ACC112 (cell line): ENCODE data around the gene SPAG9.

Experiments
- H2AFZ ChIP-seq: fragments of 200-600 bp; sonication (generic); one replicate; pipeline ENCODE4 v1.6.0; 2017; ENCODE audit warnings: antibody characterized with exemption, low read length; ENCODE audit not compliant: unreplicated experiment
- H3K27ac ChIP-seq: fragments of 200-600 bp; sonication (generic); 2 replicates; pipeline ENCODE4 v1.5.1; 2014; ENCODE audit warnings: low read depth, mild to moderate bottlenecking, antibody characterized with exemption, low read length, moderate library complexity
- H3K27me3 ChIP-seq: fragments of 200-600 bp; sonication (generic); 2 replicates; pipeline ENCODE4 v1.6.1; 2014; ENCODE audit warnings: mild to moderate bottlenecking, antibody characterized with exemption, low read length, moderate library complexity, mixed read lengths; ENCODE audit not compliant: insufficient read depth
- H3K36me3 ChIP-seq: fragments of 200-600 bp; sonication (generic); 2 replicates; pipeline ENCODE4 v1.6.1; 2016; ENCODE audit warnings: mild to moderate bottlenecking, antibody characterized with exemption, low read length, moderate library complexity, mixed read lengths; ENCODE audit not compliant: insufficient read depth
- H3K4me1 ChIP-seq: fragments of 200-600 bp; sonication (generic); one replicate; pipeline ENCODE4 v1.6.1; 2016; ENCODE audit warnings: low read length, mixed read lengths; ENCODE audit not compliant: insufficient read depth, unreplicated experiment, control insufficient read depth
- H3K4me3 ChIP-seq: fragments of 200-600 bp; sonication (generic); 2 replicates; pipeline ENCODE4 v1.5.1; 2014; ENCODE audit warnings: mild to moderate bottlenecking, low read depth, low read length
- H3K79me2 ChIP-seq: fragments of 200-600 bp; sonication (generic); one replicate; pipeline ENCODE4 v1.6.0; 2016; ENCODE audit warnings: low read length; ENCODE audit not compliant: control insufficient read depth, unreplicated experiment, insufficient read depth

SPAG9 gene

GRCh38 chr17:51014129-51014528 is 106.5 kb downstream of the SPAG9 start:
- Histone ChIP-seq H3K27me3 (no peaks in the 10 kb centered on the region), H3K4me3 (no peak overlapping the region), H3K27ac (no peak overlapping the region), H3K4me1 (no peaks in the 10 kb centered on the region), H2AFZ (no peak overlapping the region), H3K79me2 (no peaks in the 10 kb centered on the region), H3K36me3 (peaks cover 8% of the 10 kb centered on the region; the same call in 1 of the 2 replicates)

DNA sequence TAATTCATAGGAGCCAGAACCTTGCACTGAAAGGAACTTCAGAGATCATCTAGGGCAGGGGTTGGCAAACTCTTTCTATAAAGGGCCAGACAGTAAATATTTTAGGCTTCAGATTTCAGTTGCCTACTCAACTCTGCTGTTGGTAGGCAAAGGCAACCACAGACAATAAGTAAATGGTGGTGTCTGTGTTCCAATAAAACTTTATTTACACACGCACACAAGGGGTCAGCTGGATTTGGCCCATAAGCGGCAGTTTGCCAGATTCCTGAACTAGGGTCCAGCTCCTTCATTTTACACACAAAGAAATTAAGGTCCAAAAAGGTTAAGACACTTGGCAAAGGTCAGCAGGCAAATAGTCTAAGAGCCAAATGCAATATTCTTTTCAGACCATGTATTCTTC is 107.3 kb downstream of the SPAG9 start:
- H3K4me3 ChIP-seq, result no peak overlapping the region
- no peaks in the 10 kb centered on the region for H3K27me3 ChIP-seq
- H3K79me2 ChIP-seq, result no peaks in the 10 kb centered on the region
- no peak overlapping the region for H2AFZ ChIP-seq
- H3K36me3 ChIP-seq, result peaks cover 8% of the 10 kb centered on the region; the same call in 1 of the 2 replicates
- H3K27ac ChIP-seq, result no peak overlapping the region
- no peaks in the 10 kb centered on the region for H3K4me1 ChIP-seq

DNA sequence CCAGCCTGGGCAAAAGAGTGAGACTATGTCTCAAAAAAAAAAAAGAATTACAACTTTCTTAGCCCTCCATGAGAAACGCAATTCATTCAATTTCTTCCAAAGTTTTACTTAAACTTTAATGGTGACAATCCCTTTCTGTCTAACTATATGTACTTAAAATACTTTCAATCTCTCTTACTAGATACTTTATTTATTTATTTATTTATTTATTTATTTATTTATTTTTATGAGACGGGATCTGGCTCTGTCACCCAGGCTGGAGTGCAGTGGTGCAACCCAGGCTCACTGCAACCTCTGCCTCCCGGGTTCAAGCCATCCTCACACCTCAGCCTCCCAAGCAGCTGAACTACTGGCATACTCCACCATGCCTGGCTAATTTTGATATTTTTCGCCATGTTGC is 108.1 kb downstream of the SPAG9 start:
- H2AFZ ChIP-seq, result no peak overlapping the region
- no peak overlapping the region for H3K4me3 ChIP-seq
- peaks cover 12% of the 10 kb centered on the region; the same call in 1 of the 2 replicates for H3K36me3 ChIP-seq
- H3K27ac ChIP-seq, result no peak overlapping the region
- no peaks in the 10 kb centered on the region for H3K4me1 ChIP-seq
- no peaks in the 10 kb centered on the region for H3K27me3 ChIP-seq
- H3K79me2 ChIP-seq, result no peaks in the 10 kb centered on the region

GRCh38 chr17:51010173-51010675 is 110.4 kb downstream of the SPAG9 start:
- Histone ChIP-seq H3K27ac (no peak overlapping the region), H3K27me3 (no peaks in the 10 kb centered on the region), H3K79me2 (no peaks in the 10 kb centered on the region), H3K4me3 (no peak overlapping the region), H3K36me3 (peaks cover 12% of the 10 kb centered on the region; the same call in 1 of the 2 replicates), H2AFZ (no peak overlapping the region), H3K4me1 (peaks cover 5% of the 10 kb centered on the region)

GRCh38 chr17:51006601-51007000 is 114.1 kb downstream of the SPAG9 start:
- Histone ChIP-seq H2AFZ (no peak overlapping the region), H3K36me3 (peaks cover 4% of the 10 kb centered on the region; the same call in 1 of the 2 replicates), H3K27ac (no peak overlapping the region), H3K4me1 (peaks cover 5% of the 10 kb centered on the region), H3K27me3 (no peaks in the 10 kb centered on the region), H3K79me2 (no peaks in the 10 kb centered on the region), H3K4me3 (no peak overlapping the region)

GRCh38 chr17:51005768-51006167 is 114.9 kb downstream of the SPAG9 start:
- no peaks in the 10 kb centered on the region for H3K27me3 ChIP-seq
- peaks cover 5% of the 10 kb centered on the region for H3K4me1 ChIP-seq
- peaks cover 4% of the 10 kb centered on the region; the same call in 1 of the 2 replicates for H3K36me3 ChIP-seq
- no peaks in the 10 kb centered on the region for H3K79me2 ChIP-seq
- no peak overlapping the region for H3K4me3 ChIP-seq
- no peak overlapping the region for H2AFZ ChIP-seq
- no peak overlapping the region for H3K27ac ChIP-seq

DNA sequence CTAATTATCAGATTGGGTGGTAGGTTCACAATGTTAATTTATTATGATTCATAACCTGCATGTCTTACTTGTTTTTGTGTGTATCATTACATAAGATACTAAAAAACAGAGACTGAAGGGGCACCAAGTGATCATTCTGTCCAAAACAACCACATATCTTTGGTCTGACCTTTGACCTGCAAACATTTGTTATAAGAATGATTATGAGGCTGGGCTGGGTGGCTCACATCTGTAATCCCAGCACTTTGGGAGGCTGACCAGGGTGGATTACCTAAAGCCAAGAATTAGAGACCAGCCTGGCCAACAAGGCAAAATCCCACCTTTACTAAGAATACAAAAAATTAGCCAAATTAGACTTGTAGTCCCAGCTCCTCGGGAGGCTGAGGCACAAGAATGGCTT is 116.4 kb downstream of the SPAG9 start:
- Histone ChIP-seq H3K36me3 (peaks cover 4% of the 10 kb centered on the region; the same call in 1 of the 2 replicates), H3K4me1 (peaks cover 5% of the 10 kb centered on the region), H3K79me2 (no peaks in the 10 kb centered on the region), H2AFZ (no peak overlapping the region), H3K27me3 (no peaks in the 10 kb centered on the region), H3K4me3 (no peak overlapping the region), H3K27ac (no peak overlapping the region)

GRCh38 chr17:51000835-51001638 is 119.6 kb downstream of the SPAG9 start:
- Histone ChIP-seq H3K27ac (no peak overlapping the region), H2AFZ (no peak overlapping the region), H3K79me2 (no peaks in the 10 kb centered on the region), H3K4me3 (no peak overlapping the region), H3K4me1 (no peaks in the 10 kb centered on the region), H3K27me3 (no peaks in the 10 kb centered on the region), H3K36me3 (peaks cover 23% of the 10 kb centered on the region)

GRCh38 chr17:50995668-50996067 is 125.0 kb downstream of the SPAG9 start:
- Histone ChIP-seq H3K4me1 (no peaks in the 10 kb centered on the region), H3K79me2 (no peaks in the 10 kb centered on the region), H2AFZ (no peak overlapping the region), H3K36me3 (peaks cover 51% of the 10 kb centered on the region), H3K4me3 (no peak overlapping the region), H3K27ac (no peak overlapping the region), H3K27me3 (no peaks in the 10 kb centered on the region)

DNA sequence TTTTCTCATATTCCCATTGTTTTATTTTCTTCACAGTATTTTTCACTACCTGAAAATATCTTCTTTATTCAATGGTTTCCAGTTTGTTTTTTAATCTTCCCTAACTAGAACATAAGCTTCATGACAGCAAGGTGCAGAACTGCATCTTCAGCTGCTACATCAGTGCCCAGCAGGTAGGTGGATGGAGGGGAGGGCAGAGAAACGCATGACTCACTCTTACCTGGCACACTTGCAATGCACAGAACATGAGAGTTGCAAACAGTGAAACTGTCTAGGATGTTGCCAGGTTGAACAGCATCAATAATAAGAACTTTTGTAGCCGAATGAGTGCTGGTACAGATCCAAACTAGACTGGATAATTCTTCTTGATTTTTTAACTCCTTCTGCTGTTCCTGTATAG is 127.1 kb downstream of the SPAG9 start:
- Histone ChIP-seq H3K4me1 (no peaks in the 10 kb centered on the region), H2AFZ (no peak overlapping the region), H3K36me3 (peaks cover 56% of the 10 kb centered on the region), H3K27ac (no peak overlapping the region), H3K4me3 (no peak overlapping the region), H3K27me3 (no peaks in the 10 kb centered on the region), H3K79me2 (no peaks in the 10 kb centered on the region)

DNA sequence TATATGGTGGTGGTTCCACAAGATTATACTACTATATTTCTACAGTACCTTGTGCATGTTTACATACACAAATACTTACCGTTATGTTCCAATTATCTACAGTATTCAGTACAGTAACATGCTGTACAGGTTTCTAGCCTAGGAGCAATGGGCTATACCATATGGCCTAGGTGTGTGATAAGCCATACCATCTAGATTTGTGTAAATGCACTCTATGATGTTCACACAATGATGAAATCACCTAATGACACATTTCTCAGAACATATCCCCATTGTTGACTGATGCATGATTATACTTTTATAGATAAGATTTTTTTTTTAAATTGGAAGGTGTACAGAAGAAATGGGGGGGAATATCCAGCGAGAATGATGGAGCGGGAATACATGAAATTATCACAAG is 131.5 kb downstream of the SPAG9 start:
- no peaks in the 10 kb centered on the region for H3K79me2 ChIP-seq
- H2AFZ ChIP-seq, result no peak overlapping the region
- H3K4me3 ChIP-seq, result no peak overlapping the region
- H3K27me3 ChIP-seq, result no peaks in the 10 kb centered on the region
- peaks cover 10% of the 10 kb centered on the region for H3K4me1 ChIP-seq
- H3K27ac ChIP-seq, result no peak overlapping the region
- peaks cover 37% of the 10 kb centered on the region for H3K36me3 ChIP-seq
